GM12872 (cell line): ENCODE measurements around the gene SEMA3A.

ENCODE experiments used
- TF ChIP-seq, protein P1 (sequence below): IDR thresholded peaks from 3 replicates; pipeline ENCODE4 v1.5.1; 2011; ENCODE audit warnings: low read depth, mild to moderate bottlenecking, low read length, moderate library complexity; ENCODE audit not compliant: insufficient read depth

Gene SEMA3A

DNA sequence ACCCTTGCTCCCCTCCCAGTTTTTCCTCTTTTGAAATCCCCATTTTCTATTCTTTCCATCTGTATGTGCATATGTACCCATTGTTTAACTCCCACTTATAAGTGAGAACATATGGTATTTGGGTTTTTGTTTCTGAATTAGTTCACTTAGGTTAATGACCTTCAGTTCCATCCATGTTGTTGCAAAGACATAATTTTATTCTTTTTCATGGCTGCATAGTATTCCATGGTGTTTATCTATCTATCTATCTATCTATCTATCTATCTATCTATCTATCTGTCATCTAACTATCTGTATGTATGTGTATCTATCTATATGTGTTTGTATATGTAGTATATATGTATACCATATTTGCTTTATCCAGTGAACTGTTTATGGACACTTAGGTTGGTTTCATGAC, 281.4 kb downstream of the SEMA3A start:
- TF ChIP-seq, protein P1, sequence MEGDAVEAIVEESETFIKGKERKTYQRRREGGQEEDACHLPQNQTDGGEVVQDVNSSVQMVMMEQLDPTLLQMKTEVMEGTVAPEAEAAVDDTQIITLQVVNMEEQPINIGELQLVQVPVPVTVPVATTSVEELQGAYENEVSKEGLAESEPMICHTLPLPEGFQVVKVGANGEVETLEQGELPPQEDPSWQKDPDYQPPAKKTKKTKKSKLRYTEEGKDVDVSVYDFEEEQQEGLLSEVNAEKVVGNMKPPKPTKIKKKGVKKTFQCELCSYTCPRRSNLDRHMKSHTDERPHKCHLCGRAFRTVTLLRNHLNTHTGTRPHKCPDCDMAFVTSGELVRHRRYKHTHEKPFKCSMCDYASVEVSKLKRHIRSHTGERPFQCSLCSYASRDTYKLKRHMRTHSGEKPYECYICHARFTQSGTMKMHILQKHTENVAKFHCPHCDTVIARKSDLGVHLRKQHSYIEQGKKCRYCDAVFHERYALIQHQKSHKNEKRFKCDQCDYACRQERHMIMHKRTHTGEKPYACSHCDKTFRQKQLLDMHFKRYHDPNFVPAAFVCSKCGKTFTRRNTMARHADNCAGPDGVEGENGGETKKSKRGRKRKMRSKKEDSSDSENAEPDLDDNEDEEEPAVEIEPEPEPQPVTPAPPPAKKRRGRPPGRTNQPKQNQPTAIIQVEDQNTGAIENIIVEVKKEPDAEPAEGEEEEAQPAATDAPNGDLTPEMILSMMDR = no peak

DNA sequence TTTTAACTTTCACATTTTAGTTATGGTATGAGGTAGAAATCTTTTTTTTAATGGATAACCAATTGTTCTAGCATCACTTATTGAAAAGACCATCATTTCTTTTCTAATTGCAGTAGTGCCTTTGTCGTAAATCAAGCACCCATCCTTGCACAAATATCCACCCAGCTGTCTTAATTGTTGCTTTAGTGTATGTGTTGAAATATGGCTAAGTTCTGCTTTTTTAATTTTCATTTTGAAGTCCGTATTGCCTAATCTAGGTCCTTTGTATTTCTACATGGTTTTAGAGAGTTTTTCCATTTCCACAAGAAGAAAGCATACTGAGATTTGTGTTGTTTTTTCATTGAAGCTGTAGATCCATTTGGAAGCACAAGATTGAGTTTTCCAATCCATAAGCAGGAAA, 286.1 kb downstream of the SEMA3A start:
- TF ChIP-seq, protein P1 = no peak
